ENCODE data around the gene GCGR. TPM values are rescaled to one million over a fixed set of nuclear protein-coding genes. Genes with fewer than 3 reads are reported as not detected.

GCGR gene
- total and polyA plus RNA-seq, 2 of the 13 experiments (the other 11 are each of a cell fraction or from before 2014, with no cell fraction given): 0.04 to 0.13 TPM

GRCh38 chr17:81814748-81815645 is 11.0 kb downstream of the GCGR start (continued):
- no peak for TF ChIP-seq ZFP82 (CRISPR knock-in tag; IDR thresholded peaks at IDR 0.05; ENCODE audit: borderline replicate concordance)
- TF ChIP-seq RBM22 (optimal IDR thresholded peaks at IDR 0.05; ENCODE audit: low read length): no peak
- TF ChIP-seq ATF7-NPFF (CRISPR knock-in tag; IDR thresholded peaks at IDR 0.05; ENCODE audit: low read depth): 0 out of 2 replicates have a peak, but pooled peaks have one; percentile 26
- no peak; the same call in 1 of the 2 replicates for TF ChIP-seq CCDC6 (CRISPR knock-in tag; IDR thresholded peaks at IDR 0.05)
- peak; percentile 80; the same call in 1 of the 3 replicates for TF ChIP-seq MXI1 (IDR thresholded peaks at IDR 0.05; ENCODE audit: borderline replicate concordance, low read depth, low read length)
- no peak for TF ChIP-seq ZNF446 (CRISPR knock-in tag; IDR thresholded peaks at IDR 0.05)
- no peak for TF ChIP-seq ZNF678 (CRISPR knock-in tag; IDR thresholded peaks at IDR 0.05)
- TF ChIP-seq SRSF1 (optimal IDR thresholded peaks at IDR 0.05; ENCODE audit: low read depth, low read length): peak; percentile 82
- no peak for TF ChIP-seq MYNN (CRISPR knock-in tag; IDR thresholded peaks at IDR 0.05; ENCODE audit: low read depth)
- TF ChIP-seq KLF16 (CRISPR knock-in tag; IDR thresholded peaks at IDR 0.05): peak in 1 of 2 experiments; percentile 69; a peak in 2 of 4 replicates
- no peak for TF ChIP-seq AHR (CRISPR knock-in tag; IDR thresholded peaks at IDR 0.05)
- no peak for TF ChIP-seq ZNF460 (CRISPR knock-in tag; IDR thresholded peaks at IDR 0.05; ENCODE audit: borderline replicate concordance)
- TF ChIP-seq ZFP1 (CRISPR knock-in tag; IDR thresholded peaks at IDR 0.05): no peak
- TF ChIP-seq GATAD2A (CRISPR knock-in tag; IDR thresholded peaks at IDR 0.05): peak; percentile 71
- TF ChIP-seq ZNF879 (CRISPR knock-in tag; IDR thresholded peaks at IDR 0.05): no peak
- 0 out of 2 replicates have a peak, but pooled peaks have one; percentile 36 for TF ChIP-seq CREM (IDR thresholded peaks at IDR 0.05)
- TF ChIP-seq CREM (CRISPR knock-in tag; IDR thresholded peaks at IDR 0.05): no peak
- no peak for TF ChIP-seq ZNF556 (CRISPR knock-in tag; IDR thresholded peaks at IDR 0.05; ENCODE audit: borderline replicate concordance)
- TF ChIP-seq NR0B2 (CRISPR knock-in tag; IDR thresholded peaks at IDR 0.05): no peak
- TF ChIP-seq ZNF703 (CRISPR knock-in tag; IDR thresholded peaks at IDR 0.05; ENCODE audit: borderline replicate concordance): no peak
- TF ChIP-seq, protein P1, sequence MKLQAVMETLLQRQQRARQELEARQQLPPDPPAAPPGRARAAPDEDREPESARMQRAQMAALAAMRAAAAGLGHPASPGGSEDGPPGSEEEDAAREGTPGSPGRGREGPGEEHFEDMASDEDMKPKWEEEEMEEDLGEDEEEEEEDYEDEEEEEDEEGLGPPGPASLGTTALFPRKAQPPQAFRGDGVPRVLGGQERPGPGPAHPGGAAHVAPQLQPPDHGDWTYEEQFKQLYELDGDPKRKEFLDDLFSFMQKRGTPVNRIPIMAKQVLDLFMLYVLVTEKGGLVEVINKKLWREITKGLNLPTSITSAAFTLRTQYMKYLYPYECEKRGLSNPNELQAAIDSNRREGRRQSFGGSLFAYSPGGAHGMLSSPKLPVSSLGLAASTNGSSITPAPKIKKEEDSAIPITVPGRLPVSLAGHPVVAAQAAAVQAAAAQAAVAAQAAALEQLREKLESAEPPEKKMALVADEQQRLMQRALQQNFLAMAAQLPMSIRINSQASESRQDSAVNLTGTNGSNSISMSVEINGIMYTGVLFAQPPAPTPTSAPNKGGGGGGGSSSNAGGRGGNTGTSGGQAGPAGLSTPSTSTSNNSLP (IDR thresholded peaks at IDR 0.05; ENCODE audit: low read depth, low read length): no peak
- no peak; the same call in 1 of the 2 replicates for TF ChIP-seq SP5 (CRISPR knock-in tag; IDR thresholded peaks at IDR 0.05; ENCODE audit: borderline replicate concordance, low read depth)
- TF ChIP-seq, protein P2, sequence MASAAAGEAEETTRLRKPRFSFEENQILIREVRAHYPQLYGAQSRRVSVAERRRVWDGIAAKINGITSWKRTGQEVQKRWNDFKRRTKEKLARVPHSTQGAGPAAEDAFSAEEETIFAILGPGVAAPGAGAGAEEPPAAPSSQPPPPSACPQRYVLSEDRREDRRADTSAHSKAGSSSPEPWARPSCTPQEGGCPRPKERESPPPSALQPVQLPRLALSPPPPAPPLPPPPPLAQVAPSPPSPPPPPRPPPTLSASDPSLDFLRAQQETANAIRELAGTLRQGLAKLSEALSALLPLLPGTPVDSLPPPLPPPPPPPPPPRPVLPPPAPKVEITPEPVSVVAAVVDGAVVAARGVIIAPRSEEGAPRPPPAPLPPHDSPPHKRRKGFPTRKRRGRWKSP (CRISPR knock-in tag; IDR thresholded peaks at IDR 0.05): peak; percentile 68; the same call in 1 of the 2 replicates
- TF ChIP-seq PHB2 (IDR thresholded peaks at IDR 0.05; ENCODE audit: partially characterized antibody): no peak
- no peak; the same call in 1 of the 2 replicates for TF ChIP-seq ETV5 (CRISPR knock-in tag; IDR thresholded peaks at IDR 0.05; ENCODE audit: borderline replicate concordance)
- TF ChIP-seq, protein P3, sequence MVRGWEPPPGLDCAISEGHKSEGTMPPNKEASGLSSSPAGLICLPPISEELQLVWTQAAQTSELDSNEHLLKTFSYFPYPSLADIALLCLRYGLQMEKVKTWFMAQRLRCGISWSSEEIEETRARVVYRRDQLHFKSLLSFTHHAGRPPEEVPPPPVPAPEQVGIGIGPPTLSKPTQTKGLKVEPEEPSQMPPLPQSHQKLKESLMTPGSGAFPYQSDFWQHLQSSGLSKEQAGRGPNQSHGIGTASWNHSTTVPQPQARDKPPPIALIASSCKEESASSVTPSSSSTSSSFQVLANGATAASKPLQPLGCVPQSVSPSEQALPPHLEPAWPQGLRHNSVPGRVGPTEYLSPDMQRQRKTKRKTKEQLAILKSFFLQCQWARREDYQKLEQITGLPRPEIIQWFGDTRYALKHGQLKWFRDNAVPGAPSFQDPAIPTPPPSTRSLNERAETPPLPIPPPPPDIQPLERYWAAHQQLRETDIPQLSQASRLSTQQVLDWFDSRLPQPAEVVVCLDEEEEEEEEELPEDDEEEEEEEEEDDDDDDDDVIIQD (CRISPR knock-in tag; IDR thresholded peaks at IDR 0.05; ENCODE audit: low read depth): no peak
- 0 out of 2 replicates have a peak, but pooled peaks have one; percentile 21 for TF ChIP-seq ZNF792 (CRISPR knock-in tag; IDR thresholded peaks at IDR 0.05)

Data from HepG2 (cell line).